ENCODE measurements around the gene LSAMP. TPM values are rescaled to one million over a fixed set of nuclear protein-coding genes. Genes with fewer than 3 reads are reported as not detected.

Gene LSAMP
- total RNA-seq, 1 experiment from 2014 or later, result not detected

DNA sequence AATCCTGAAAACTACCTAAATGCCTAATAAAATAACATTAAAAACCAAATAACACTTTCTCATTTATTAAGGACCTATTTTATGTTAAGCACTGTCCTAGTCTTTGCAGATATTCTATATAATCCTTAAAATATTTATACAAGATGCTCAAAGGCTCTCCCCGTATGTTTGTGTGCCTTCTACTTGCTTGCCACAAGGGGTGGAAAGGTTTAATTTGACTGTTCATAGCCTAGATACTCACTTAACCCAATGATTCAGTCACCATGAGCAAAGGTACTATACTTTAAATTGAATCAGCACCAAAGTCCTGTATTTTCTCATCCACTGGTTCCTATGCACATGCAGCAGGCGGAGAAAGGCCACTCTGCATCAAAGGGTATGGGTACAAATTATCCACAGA, 32.0 kb downstream of the LSAMP start:
- Mint-ChIP-seq H3K4me3 (ENCODE audit: unreplicated experiment) (no peak overlapping the region), H3K36me3 (ENCODE audit: insufficient read depth, unreplicated experiment) (no peaks in the 10 kb centered on the region), H3K27me3 (ENCODE audit: insufficient read depth, unreplicated experiment) (peaks cover 5% of the 10 kb centered on the region), H3K27ac (ENCODE audit: unreplicated experiment) (no peak overlapping the region), H3K9me3 (ENCODE audit: unreplicated experiment) (no peaks in the 10 kb centered on the region), H3K4me1 (ENCODE audit: low read depth, unreplicated experiment) (no peaks in the 10 kb centered on the region)
- BruUV-seq (replicated peaks), result no TSS peak
- H3K27me3 ChIP-seq (replicated peaks; ENCODE audit: control insufficient read depth, insufficient read depth, low read length), result no peaks in the 10 kb centered on the region
- no peaks in the 10 kb centered on the region for H3K4me1 ChIP-seq
- intact Hi-C loops (cut with micrococcal nuclease; ENCODE audit: unreplicated experiment), result no loop called here
- no peak for TF ChIP-seq CTCF (IDR thresholded peaks at IDR 0.05; ENCODE audit: insufficient read depth in 1 of 2, low read depth in 1 of 2, low read length in 1 of 2, severe bottlenecking in 1 of 2, unreplicated experiment in 1 of 2)
- ChIA-PET POLR2A (no interaction called here), CTCF (no interaction called here)
- H3K4me3 ChIP-seq (ENCODE audit: low read depth, low read length), result no peak overlapping the region
- no peaks in the 10 kb centered on the region for H3K36me3 ChIP-seq (ENCODE audit: control insufficient read depth, insufficient read depth, low read length)
- no peaks in the 10 kb centered on the region for H3K9me3 ChIP-seq
- DNase-seq, result no peak

GRCh38 chr3:116408473-116408872, 36.8 kb downstream of the LSAMP start:
- Mint-ChIP-seq H3K4me3 (ENCODE audit: unreplicated experiment) (no peak overlapping the region), H3K27me3 (ENCODE audit: insufficient read depth, unreplicated experiment) (peaks cover 2% of the 10 kb centered on the region), H3K36me3 (ENCODE audit: insufficient read depth, unreplicated experiment) (no peaks in the 10 kb centered on the region), H3K9me3 (ENCODE audit: unreplicated experiment) (no peaks in the 10 kb centered on the region), H3K4me1 (ENCODE audit: low read depth, unreplicated experiment) (no peaks in the 10 kb centered on the region), H3K27ac (ENCODE audit: unreplicated experiment) (no peak overlapping the region)
- Histone ChIP-seq H3K4me1 (no peaks in the 10 kb centered on the region), H3K36me3 (ENCODE audit: control insufficient read depth, insufficient read depth, low read length) (no peaks in the 10 kb centered on the region), H3K4me3 (ENCODE audit: low read depth, low read length) (no peak overlapping the region), H3K27me3 (replicated peaks; ENCODE audit: control insufficient read depth, insufficient read depth, low read length) (no peaks in the 10 kb centered on the region), H3K9me3 (no peaks in the 10 kb centered on the region)
- TF ChIP-seq CTCF (IDR thresholded peaks at IDR 0.05; ENCODE audit: insufficient read depth in 1 of 2, low read depth in 1 of 2, low read length in 1 of 2, severe bottlenecking in 1 of 2, unreplicated experiment in 1 of 2), result no peak
- ChIA-PET POLR2A (no interaction called here), CTCF (no interaction called here)
- intact Hi-C loops (cut with micrococcal nuclease; ENCODE audit: unreplicated experiment), result no loop called here
- DNase-seq, result no peak
- BruUV-seq (replicated peaks), result no TSS peak

- H3K4me3 ChIP-seq (ENCODE audit: low read depth, low read length), result no peak overlapping the region
- intact Hi-C loops (cut with micrococcal nuclease; ENCODE audit: unreplicated experiment), result no loop called here
- H3K27me3 ChIP-seq (replicated peaks; ENCODE audit: control insufficient read depth, insufficient read depth, low read length), result no peaks in the 10 kb centered on the region
- ChIA-PET CTCF (no interaction called here), POLR2A (no interaction called here)
- no peak for DNase-seq
- Mint-ChIP-seq H3K27ac (ENCODE audit: unreplicated experiment) (no peak overlapping the region), H3K36me3 (ENCODE audit: insufficient read depth, unreplicated experiment) (no peaks in the 10 kb centered on the region), H3K4me1 (ENCODE audit: low read depth, unreplicated experiment) (no peaks in the 10 kb centered on the region), H3K4me3 (ENCODE audit: unreplicated experiment) (no peak overlapping the region), H3K27me3 (ENCODE audit: insufficient read depth, unreplicated experiment) (peaks cover 2% of the 10 kb centered on the region), H3K9me3 (ENCODE audit: unreplicated experiment) (no peaks in the 10 kb centered on the region)
- no peaks in the 10 kb centered on the region for H3K36me3 ChIP-seq (ENCODE audit: control insufficient read depth, insufficient read depth, low read length)
- no TSS peak for BruUV-seq (replicated peaks)
- TF ChIP-seq CTCF (IDR thresholded peaks at IDR 0.05; ENCODE audit: insufficient read depth in 1 of 2, low read depth in 1 of 2, low read length in 1 of 2, severe bottlenecking in 1 of 2, unreplicated experiment in 1 of 2), result no peak
- no peaks in the 10 kb centered on the region for H3K4me1 ChIP-seq
- H3K9me3 ChIP-seq, result no peaks in the 10 kb centered on the region
These were observed 40.1 kb downstream of the LSAMP start for GRCh38 chr3:116405231-116405630.

All from Caco-2 (cell line).